Measurements from ENCODE around the gene GALNT1. TPM values are rescaled to one million over a fixed set of nuclear protein-coding genes. Genes with fewer than 3 reads are reported as not detected.

The GALNT1 gene
- total and polyA plus RNA-seq, 2 donors = 29.8 to 127 TPM

DNA sequence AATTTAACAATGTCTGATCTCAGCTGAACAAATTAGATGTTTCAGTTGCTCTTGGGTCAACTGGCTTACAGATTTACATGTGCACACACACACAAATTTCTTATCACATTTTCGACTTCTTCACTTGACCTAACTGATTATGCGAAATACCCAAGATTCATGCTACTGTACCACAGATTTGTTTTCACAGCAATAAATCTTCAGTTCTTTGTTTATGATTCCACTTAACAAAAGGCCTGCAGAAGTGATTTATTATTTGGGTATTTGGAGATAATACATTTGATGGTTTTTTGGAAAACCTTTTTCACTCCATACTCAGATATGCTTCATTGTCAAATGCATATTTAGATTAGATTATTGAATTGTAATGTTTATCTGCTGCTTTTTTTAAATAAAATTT is 129.0 kb downstream of the GALNT1 start:
- H3K27ac ChIP-seq (ENCODE audit: low read depth) = no peak overlapping the region
- WGBS = 87% methylated on average over 2 of the region's 2 CpGs
- DNase-seq (ENCODE audit: extremely low spot score) = no peak
- H3K4me3 ChIP-seq (ENCODE audit: low read depth, low read length) = no peak overlapping the region
- H3K4me1 ChIP-seq (ENCODE audit: insufficient read depth) = no peaks in the 10 kb centered on the region
- peaks cover 4% of the 10 kb centered on the region for H3K36me3 ChIP-seq (ENCODE audit: insufficient read depth)

DNA sequence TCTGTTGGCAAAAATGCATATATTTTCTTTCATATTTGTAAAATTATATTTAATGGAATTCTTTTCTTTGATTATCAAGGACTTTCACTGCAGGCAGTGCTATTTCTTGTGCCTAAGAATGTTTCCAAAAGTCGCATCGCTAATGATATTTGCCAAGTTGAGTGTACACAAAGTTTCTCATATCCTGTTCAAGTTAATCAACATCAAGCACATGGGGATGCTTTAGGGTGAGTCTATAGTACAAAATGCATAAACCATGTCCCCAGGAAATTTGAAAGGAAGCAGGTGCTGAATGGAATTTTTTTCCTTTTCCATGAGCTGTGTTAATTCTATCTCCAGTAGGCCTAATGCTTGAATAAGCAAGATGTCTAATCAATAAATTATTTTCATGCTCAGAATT is 129.7 kb downstream of the GALNT1 start:
- WGBS = 85% methylated on average over 2 of the region's 2 CpGs

DNA sequence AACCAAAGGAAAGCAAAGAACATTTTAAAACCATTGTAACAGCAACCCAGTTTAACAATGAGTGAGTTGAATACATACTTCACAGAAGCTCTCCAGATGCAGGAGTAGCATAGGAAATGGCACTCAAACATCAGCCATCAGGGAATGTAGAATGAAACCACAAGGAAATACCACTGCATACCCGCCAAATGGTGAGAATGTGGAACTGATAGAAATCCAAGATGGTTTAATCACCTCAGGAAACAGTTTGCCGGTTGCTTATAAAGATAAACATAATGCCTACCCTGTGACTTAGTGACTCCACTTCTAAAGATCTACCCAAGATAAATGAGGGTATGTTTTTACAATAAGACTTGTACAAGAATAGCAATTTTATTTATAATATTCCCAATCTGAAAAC is 132.0 kb downstream of the GALNT1 start:
- Histone ChIP-seq H3K36me3 (ENCODE audit: insufficient read depth) (peaks cover 4% of the 10 kb centered on the region), H3K27ac (ENCODE audit: low read depth) (no peak overlapping the region), H3K4me3 (ENCODE audit: low read depth, low read length) (no peak overlapping the region), H3K4me1 (ENCODE audit: insufficient read depth) (no peaks in the 10 kb centered on the region)
- no peak for DNase-seq (ENCODE audit: extremely low spot score)
- 78% methylated on average over 2 of the region's 2 CpGs for whole genome bisulfite sequencing

More for the DNA sequence above, 129.7 kb downstream of the GALNT1 start:
- Histone ChIP-seq H3K4me1 (ENCODE audit: insufficient read depth) (no peaks in the 10 kb centered on the region), H3K36me3 (ENCODE audit: insufficient read depth) (peaks cover 4% of the 10 kb centered on the region), H3K27ac (ENCODE audit: low read depth) (no peak overlapping the region), H3K4me3 (ENCODE audit: low read depth, low read length) (no peak overlapping the region)
- no peak for DNase-seq (ENCODE audit: extremely low spot score)

DNA sequence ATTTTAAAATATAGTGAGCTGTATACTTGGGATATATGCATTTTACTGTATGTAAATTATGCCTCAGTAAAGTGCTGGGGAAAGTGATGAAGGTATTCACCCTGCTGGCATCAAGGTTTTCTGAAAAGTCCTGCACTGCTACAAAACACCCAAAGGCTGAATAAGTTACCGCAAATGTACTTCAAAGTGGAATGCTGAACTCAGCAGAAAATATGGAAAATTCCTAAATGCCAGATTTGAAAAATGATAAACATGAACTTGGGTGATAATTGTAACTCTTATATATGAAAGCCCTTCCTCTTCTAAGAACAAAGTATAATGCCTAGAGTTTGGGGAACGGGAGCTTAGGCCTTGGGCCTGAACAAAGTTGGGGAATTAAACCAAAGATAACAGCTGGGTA is 133.0 kb downstream of the GALNT1 start:
- no peak for DNase-seq (ENCODE audit: extremely low spot score)
- peaks cover 4% of the 10 kb centered on the region for H3K36me3 ChIP-seq (ENCODE audit: insufficient read depth)
- H3K27ac ChIP-seq (ENCODE audit: low read depth) = no peak overlapping the region
- 98% methylated on average over 2 of the region's 2 CpGs for WGBS
- H3K4me1 ChIP-seq (ENCODE audit: insufficient read depth) = no peaks in the 10 kb centered on the region
- no peak overlapping the region for H3K4me3 ChIP-seq (ENCODE audit: low read depth, low read length)

DNA sequence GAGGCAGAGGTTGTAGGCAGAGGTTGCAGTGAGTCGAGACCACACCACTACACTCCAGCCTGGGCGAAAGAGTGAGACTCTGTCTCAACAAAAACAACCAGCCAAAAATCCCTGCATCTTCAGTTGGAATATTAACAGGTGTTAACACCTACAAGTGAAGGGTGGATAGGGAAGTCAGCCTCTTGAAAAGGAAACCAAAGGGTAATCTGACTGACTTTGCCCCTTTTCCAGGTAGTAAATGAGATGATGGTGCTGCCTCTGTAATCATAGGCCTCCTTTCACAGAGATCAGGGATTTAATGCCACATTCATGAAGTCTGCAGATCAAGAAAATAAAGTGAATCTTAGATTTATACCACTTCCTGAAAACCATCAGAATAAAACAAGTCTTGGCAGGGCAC is 133.6 kb downstream of the GALNT1 start:
- no peak for DNase-seq (ENCODE audit: extremely low spot score)
- Histone ChIP-seq H3K36me3 (ENCODE audit: insufficient read depth) (peaks cover 3% of the 10 kb centered on the region), H3K27ac (ENCODE audit: low read depth) (no peak overlapping the region), H3K4me1 (ENCODE audit: insufficient read depth) (no peaks in the 10 kb centered on the region), H3K4me3 (ENCODE audit: low read depth, low read length) (no peak overlapping the region)
- 97% methylated on average over 2 of the region's 2 CpGs for WGBS

DNA sequence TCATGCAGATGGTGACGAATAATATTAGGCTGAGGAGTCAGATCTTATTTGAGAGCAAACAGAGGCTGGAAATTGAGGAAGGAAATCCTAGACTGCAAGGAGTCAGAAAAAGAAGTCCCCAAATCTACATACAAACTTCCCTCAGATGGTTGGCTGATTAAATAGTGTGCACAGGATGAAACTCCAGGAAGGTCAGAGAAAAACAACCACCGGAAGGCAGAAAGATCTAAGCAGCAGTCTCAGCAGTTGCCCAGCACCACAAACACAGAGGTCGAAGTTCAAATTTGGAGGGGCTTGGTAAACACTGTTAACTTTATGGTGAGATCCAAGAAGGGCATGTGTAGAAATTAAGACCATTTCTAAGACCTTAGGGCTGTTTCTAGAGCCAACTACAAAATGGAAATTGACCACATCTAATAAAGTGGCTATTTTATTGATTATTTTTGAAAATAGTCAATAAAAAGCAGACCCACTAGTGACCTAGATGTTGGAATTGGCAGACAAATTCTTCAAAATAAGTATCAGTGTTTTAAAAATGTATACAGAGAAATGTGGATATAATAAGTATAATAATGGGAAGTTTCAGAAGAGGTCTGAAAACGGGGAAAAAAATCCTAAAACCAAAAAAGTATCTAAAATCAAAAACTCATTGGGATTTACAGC is 134.8 kb downstream of the GALNT1 start:
- H3K4me1 ChIP-seq (ENCODE audit: insufficient read depth) = no peaks in the 10 kb centered on the region
- WGBS = 87% methylated on average over 4 of the region's 4 CpGs

DNA sequence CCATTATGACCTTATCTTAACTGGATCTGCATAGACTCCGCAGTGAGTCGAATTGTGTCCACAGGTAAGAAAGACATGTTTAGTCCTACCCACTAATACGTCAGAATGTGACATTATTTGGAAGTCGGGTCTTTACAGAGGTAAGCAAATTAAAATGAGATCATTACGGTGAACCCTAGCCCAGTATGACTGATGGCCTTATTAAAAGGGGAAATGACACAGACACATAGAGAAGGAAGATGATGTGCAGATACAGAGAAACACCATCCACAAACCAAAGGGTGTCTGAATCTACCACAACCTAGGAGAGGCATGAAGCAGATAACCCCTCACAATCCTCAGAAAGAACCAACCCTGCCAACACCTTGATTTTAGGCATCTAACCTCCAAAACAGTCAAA is 135.6 kb downstream of the GALNT1 start:
- no peak for DNase-seq (ENCODE audit: extremely low spot score)
- 91% methylated on average over 5 of the region's 5 CpGs for WGBS
- H3K36me3 ChIP-seq (ENCODE audit: insufficient read depth) = no peaks in the 10 kb centered on the region
- H3K4me1 ChIP-seq (ENCODE audit: insufficient read depth) = no peaks in the 10 kb centered on the region
- H3K4me3 ChIP-seq (ENCODE audit: low read depth, low read length) = no peak overlapping the region
- no peak overlapping the region for H3K27ac ChIP-seq (ENCODE audit: low read depth)

More for the DNA sequence above, 134.8 kb downstream of the GALNT1 start:
- no peak for DNase-seq (ENCODE audit: extremely low spot score)
- no peak overlapping the region for H3K27ac ChIP-seq (ENCODE audit: low read depth)
- no peak overlapping the region for H3K4me3 ChIP-seq (ENCODE audit: low read depth, low read length)
- H3K36me3 ChIP-seq (ENCODE audit: insufficient read depth) = no peaks in the 10 kb centered on the region

DNA sequence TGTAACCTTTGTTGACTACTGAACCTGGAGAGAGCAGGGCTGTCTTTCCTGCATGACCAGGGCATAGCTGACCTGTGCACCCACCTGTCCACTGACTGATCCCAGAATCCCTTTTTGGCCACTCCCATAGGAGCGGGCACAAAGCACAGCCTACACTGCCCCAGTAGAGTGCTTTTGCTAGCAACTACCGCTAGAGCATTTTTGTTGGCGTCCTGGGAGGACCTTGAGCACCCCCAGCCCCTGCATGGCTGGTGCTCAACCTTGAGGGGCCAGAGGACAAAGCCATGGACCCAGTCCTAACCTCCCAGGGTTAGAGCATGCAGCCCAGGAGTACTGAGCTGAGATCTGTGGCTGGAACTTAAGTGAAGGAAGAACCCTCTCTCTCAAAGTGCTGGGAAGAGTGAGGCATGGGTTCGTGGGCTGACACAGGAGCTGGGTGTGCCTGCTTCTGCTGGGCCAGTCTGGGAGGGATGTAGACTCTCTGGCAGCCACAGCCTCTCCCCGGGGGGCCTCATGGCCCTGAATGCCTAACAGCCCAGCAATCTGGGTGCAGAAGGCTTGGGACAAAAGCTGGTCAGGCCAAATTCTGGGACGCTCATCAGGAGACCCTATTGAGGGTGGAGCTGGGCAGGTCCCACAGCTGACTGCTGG is 140.0 kb downstream of the GALNT1 start:
- no peak overlapping the region for H3K27ac ChIP-seq (ENCODE audit: low read depth)

DNA sequence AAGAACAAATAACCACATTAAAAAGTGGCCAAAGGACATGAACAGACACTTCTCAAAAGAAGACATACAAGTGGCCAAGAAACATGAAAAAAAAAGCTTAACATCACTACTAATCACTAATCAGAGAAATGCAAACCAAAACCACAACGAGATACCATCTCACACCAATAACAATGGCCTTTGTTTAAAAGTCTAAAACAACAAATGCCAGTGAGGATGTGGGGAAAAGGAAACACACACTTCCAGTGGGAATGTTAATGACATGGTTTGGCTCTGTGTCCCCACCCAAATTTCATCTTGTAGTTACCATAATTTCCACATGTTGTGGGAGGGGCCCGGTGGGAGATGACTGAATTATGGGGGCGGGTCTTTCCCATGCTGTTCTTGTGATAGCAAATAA is 147.1 kb downstream of the GALNT1 start:
- H3K36me3 ChIP-seq (ENCODE audit: insufficient read depth) = no peaks in the 10 kb centered on the region
- 79% methylated on average over 3 of the region's 3 CpGs for WGBS
- DNase-seq (ENCODE audit: extremely low spot score) = no peak
- H3K4me3 ChIP-seq (ENCODE audit: low read depth, low read length) = no peak overlapping the region
- H3K4me1 ChIP-seq (ENCODE audit: insufficient read depth) = no peaks in the 10 kb centered on the region
- H3K27ac ChIP-seq (ENCODE audit: low read depth) = no peak overlapping the region

More for the DNA sequence above, 140.0 kb downstream of the GALNT1 start:
- DNase-seq (ENCODE audit: extremely low spot score) = no peak
- WGBS = 89% methylated on average over 6 of the region's 6 CpGs
- no peaks in the 10 kb centered on the region for H3K36me3 ChIP-seq (ENCODE audit: insufficient read depth)
- H3K4me1 ChIP-seq (ENCODE audit: insufficient read depth) = no peaks in the 10 kb centered on the region
- no peak overlapping the region for H3K4me3 ChIP-seq (ENCODE audit: low read depth, low read length)

DNA sequence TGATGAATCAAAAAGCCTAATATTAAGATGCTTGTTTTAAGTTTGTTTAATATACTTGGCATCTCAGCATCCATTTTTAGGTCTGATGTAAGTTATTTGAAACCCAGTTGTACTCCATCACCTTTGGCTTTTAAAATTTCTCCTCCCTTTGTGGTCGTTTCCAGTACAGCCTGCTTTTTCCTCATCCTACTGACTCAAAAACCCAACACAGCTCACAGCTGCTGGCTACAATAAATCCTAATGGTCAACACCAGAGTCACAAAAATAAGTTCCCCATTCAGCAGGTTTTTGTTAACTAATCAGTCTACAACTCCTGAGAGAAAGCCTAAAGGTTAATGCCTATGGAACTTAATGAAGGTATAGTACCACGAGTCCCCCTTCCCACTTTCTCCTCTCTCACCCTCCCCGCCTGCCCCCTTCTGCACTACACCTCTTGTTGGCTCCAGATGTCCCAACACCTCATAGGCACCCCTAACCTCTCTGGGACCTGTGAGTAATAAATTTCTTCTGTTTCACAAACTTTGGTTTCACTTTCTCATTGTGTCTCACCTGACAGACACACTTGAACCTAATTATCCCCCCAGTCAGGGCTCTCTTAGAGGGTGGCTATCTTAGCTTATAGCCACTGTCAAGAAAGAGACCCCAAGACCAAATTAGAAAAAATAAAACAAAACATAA is 148.6 kb downstream of the GALNT1 start:
- Histone ChIP-seq H3K4me1 (ENCODE audit: insufficient read depth) (no peaks in the 10 kb centered on the region), H3K36me3 (ENCODE audit: insufficient read depth) (no peaks in the 10 kb centered on the region), H3K27ac (ENCODE audit: low read depth) (no peak overlapping the region), H3K4me3 (ENCODE audit: low read depth, low read length) (no peak overlapping the region)
- no peak for DNase-seq (ENCODE audit: extremely low spot score)
- 62% methylated on average over 3 of the region's 3 CpGs for WGBS

DNA sequence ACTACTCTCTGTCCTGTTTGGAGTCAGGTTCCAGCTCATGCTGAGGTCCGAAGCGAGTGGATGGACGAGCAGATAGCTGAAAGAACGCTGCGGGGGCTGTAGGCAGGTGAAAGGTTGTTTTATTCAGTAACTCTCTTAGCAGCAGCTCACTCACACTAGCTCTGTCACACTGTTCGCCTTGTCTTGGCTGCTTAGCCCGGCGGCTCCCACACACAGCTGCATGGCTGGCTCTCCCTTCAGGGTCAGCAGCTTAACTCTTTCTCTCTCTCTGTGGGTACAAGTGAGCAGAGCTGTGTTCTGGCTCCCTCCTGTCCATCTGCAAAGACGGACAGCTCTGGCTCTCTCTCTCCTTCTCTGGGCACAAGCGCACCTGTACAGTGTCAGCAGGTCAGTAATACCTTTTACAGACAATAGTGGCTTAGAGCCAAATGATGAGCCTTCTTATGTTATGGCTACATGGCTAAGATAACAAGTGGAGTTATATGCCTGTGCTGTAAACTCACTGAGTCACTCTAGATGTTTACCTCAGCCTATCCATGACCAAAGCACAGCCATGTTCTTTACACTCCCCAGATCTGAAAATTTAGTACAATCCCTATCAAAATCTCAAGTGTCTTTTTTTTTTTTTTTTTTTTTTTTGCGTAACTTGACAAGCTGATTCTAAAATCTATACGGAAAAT is 149.3 kb downstream of the GALNT1 start:
- no peak overlapping the region for H3K4me3 ChIP-seq (ENCODE audit: low read depth, low read length)
- DNase-seq (ENCODE audit: extremely low spot score) = no peak
- WGBS = 77% methylated on average over 12 of the region's 12 CpGs
- no peaks in the 10 kb centered on the region for H3K36me3 ChIP-seq (ENCODE audit: insufficient read depth)
- H3K27ac ChIP-seq (ENCODE audit: low read depth) = no peak overlapping the region
- no peaks in the 10 kb centered on the region for H3K4me1 ChIP-seq (ENCODE audit: insufficient read depth)

DNA sequence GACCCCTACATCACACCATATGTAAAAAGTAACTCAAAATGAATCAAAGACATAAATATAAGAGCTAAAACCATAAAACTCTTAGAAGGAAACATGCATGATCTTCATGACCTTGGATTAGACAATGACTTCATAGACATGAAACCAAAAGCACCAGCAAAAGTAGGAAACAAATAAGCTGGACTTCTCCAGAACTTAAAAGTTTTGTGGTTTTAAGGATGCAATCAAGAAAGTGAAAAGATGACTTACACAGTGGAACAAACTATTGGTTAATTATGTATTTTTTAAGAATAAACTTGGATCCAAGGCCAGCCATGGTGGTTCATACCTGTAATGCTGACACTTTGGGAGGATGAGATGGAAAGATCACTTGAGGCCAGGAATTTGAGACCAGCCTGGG is 150.2 kb downstream of the GALNT1 start:
- Histone ChIP-seq H3K4me3 (ENCODE audit: low read depth, low read length) (no peak overlapping the region), H3K27ac (ENCODE audit: low read depth) (no peak overlapping the region), H3K4me1 (ENCODE audit: insufficient read depth) (no peaks in the 10 kb centered on the region), H3K36me3 (ENCODE audit: insufficient read depth) (no peaks in the 10 kb centered on the region)
- no peak for DNase-seq (ENCODE audit: extremely low spot score)

DNA sequence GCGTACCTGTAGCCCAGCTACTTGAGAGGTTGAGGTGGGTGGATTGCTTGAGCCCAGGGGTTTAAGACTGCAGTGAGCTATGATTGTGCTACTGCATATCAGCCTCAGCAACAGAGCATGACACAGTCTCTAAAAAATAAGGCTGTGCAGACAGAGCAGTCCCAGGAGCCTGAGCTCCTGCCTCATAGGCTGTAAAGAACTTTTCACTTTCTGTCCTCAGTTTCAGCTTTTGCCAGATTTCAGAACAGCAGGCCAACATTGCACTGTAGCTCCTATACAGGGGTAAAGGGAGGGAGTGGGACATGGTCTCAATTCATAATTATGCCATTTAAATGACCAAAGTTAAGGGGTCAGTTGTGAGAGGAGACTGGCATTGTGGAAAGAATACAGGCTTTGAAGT is 150.6 kb downstream of the GALNT1 start:
- Histone ChIP-seq H3K36me3 (ENCODE audit: insufficient read depth) (no peaks in the 10 kb centered on the region), H3K4me3 (ENCODE audit: low read depth, low read length) (no peak overlapping the region), H3K27ac (ENCODE audit: low read depth) (no peak overlapping the region), H3K4me1 (ENCODE audit: insufficient read depth) (no peaks in the 10 kb centered on the region)
- 59% methylated on average over 1 of the region's 1 CpG for WGBS
- no peak for DNase-seq (ENCODE audit: extremely low spot score)

DNA sequence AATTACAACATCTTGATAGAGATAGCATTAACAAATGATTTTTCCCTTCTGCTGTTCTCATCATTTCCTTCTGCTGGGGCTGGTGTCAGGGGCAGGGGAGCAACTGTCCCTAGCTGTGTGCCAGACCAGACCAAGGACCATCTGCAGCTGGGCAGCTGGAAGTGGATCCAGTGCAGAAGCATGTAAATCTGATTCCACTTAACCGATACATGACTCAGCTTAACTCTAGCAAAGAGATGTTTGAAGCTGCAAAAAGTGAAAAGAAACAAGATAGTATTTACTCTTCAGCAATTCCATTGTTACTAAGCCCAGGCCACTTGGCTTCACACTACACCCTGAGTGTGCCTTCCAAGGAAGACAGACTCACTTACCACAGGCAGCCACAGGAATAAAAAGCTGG is 151.1 kb downstream of the GALNT1 start:
- no peak for DNase-seq (ENCODE audit: extremely low spot score)
- Histone ChIP-seq H3K36me3 (ENCODE audit: insufficient read depth) (no peaks in the 10 kb centered on the region), H3K4me3 (ENCODE audit: low read depth, low read length) (no peak overlapping the region), H3K27ac (ENCODE audit: low read depth) (no peak overlapping the region), H3K4me1 (ENCODE audit: insufficient read depth) (no peaks in the 10 kb centered on the region)
- WGBS = 85% methylated on average over 1 of the region's 1 CpG
